Hematopoietic multipotent progenitor cell treated with erythropoietin and hydrocortisone succinate and interleukin-3 and kit ligand, for 4 days (in vitro differentiated cells): ENCODE data around the gene NEAT1.
"Not testable (repeated sequence)": the region's sequence is repeated elsewhere in the genome, so short reads cannot be mapped to it uniquely, and the experiment has no call there.

ENCODE experiments used
- DNase-seq: peaks from one replicate; pipeline ENCODE4 v3.0.0-alpha.2; 2015

NEAT1 gene

GRCh38 chr11:65411681-65412070 lies 10.9 kb upstream of the NEAT1 start:
- no peak for DNase-seq

- no peak for DNase-seq
These were observed 10.1 kb upstream of the NEAT1 start for GRCh38 chr11:65412271-65413076.

- DNase-seq = not testable (repeated sequence)
These were observed 9.4 kb upstream of the NEAT1 start for GRCh38 chr11:65413077-65413664.

GRCh38 chr11:65414776-65415498 lies 7.7 kb upstream of the NEAT1 start:
- no peak for DNase-seq

GRCh38 chr11:65415499-65416340 lies 6.9 kb upstream of the NEAT1 start:
- no peak for DNase-seq

GRCh38 chr11:65416341-65416824 lies 6.2 kb upstream of the NEAT1 start:
- peak; percentile 95 for DNase-seq

GRCh38 chr11:65416841-65417701 lies 5.5 kb upstream of the NEAT1 start:
- DNase-seq = peak; percentile 64

- DNase-seq = peak; percentile 57
These were observed 4.7 kb upstream of the NEAT1 start for GRCh38 chr11:65417702-65418430.

GRCh38 chr11:65418431-65418680 lies 4.2 kb upstream of the NEAT1 start:
- no peak for DNase-seq

- peak; percentile 99 for DNase-seq
These were observed 3.7 kb upstream of the NEAT1 start for GRCh38 chr11:65418681-65419459.

- DNase-seq = peak; percentile 28
These were observed 3.2 kb upstream of the NEAT1 start for GRCh38 chr11:65419460-65419771.

- peak; percentile 93 for DNase-seq
These were observed 2.7 kb upstream of the NEAT1 start for GRCh38 chr11:65419772-65420481.

GRCh38 chr11:65420506-65420905 lies 2.1 kb upstream of the NEAT1 start:
- no peak for DNase-seq

GRCh38 chr11:65420979-65421793 lies 1.4 kb upstream of the NEAT1 start:
- peak; percentile 98 for DNase-seq

GRCh38 chr11:65421794-65422632 lies 585 bp upstream of the NEAT1 start:
- peak; percentile 98 for DNase-seq

- DNase-seq = peak; percentile 50
These were observed 1.1 kb downstream of the NEAT1 start for GRCh38 chr11:65423516-65424204.
